Chondrocyte (in vitro differentiated cells): ENCODE data around the gene CFAP57. TPM values are rescaled to one million over a fixed set of nuclear protein-coding genes. Genes with fewer than 3 reads are reported as not detected.

Experiments
- DNase-seq: peaks from one replicate; pipeline ENCODE4 v3.0.0; 2021; ENCODE audit warnings: mixed read lengths, low spot score
- H3K27ac Mint-ChIP-seq: one replicate; pipeline ENCODE4 v1.8.0; 2021; ENCODE audit warnings: mild to moderate bottlenecking, moderate library complexity, mixed read lengths; ENCODE audit not compliant: unreplicated experiment
- H3K27me3 Mint-ChIP-seq: 2 replicates; pipeline ENCODE4 v1.8.0; 2021; ENCODE audit warnings: low read depth, mixed read lengths
- H3K36me3 Mint-ChIP-seq: 2 replicates; pipeline ENCODE4 v1.8.0; 2021; ENCODE audit warnings: low read depth, mixed read lengths
- H3K4me1 Mint-ChIP-seq: 2 replicates; pipeline ENCODE4 v1.8.0; 2021; ENCODE audit warnings: low read depth, mild to moderate bottlenecking, mixed read lengths
- H3K4me3 Mint-ChIP-seq: one replicate; pipeline ENCODE4 v1.8.0; 2021; ENCODE audit warnings: mild to moderate bottlenecking, moderate library complexity, mixed read lengths; ENCODE audit not compliant: unreplicated experiment
- H3K9me3 Mint-ChIP-seq: 2 replicates; pipeline ENCODE4 v1.8.0; 2021; ENCODE audit warnings: low read depth, mixed read lengths
- total RNA-seq: library from RNA; stranded (reverse); gene quantifications from 3 replicates; pipeline ENCODE4 v1.2.1, GENCODE V29; 2021
- TF ChIP-seq, protein P1 (sequence below): fragments of 200-600 bp; sonication (generic); IDR thresholded peaks from 2 replicates; pipeline ENCODE4 v1.5.0; 2021; ENCODE audit warnings: antibody characterized with exemption, mild to moderate bottlenecking, moderate library complexity

Gene CFAP57
- total RNA-seq, 1 donor from 2014 or later: 0.15 TPM

DNA sequence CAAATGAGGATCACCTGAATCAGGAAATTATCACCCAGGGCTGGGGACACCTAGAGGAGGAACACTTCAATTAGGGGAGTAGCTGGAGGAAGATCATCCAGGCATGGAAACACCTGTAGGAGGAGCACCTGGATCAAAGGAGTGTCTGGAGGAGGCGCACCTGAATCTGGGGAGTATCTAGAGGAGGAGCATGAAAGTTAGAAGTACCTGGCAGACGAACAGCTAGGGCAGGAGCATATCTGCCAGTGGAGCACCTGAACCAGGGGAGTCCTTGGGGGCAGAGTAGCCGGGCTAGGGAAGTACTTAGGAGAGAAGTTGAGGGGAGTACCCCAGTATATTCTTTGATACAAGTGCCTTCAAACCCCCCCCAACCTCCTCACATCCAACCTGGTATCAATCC, 111.9 kb downstream of the CFAP57 start:
- no peak overlapping the region for H3K27ac Mint-ChIP-seq
- DNase-seq: peak; percentile 35
- TF ChIP-seq, protein P1, sequence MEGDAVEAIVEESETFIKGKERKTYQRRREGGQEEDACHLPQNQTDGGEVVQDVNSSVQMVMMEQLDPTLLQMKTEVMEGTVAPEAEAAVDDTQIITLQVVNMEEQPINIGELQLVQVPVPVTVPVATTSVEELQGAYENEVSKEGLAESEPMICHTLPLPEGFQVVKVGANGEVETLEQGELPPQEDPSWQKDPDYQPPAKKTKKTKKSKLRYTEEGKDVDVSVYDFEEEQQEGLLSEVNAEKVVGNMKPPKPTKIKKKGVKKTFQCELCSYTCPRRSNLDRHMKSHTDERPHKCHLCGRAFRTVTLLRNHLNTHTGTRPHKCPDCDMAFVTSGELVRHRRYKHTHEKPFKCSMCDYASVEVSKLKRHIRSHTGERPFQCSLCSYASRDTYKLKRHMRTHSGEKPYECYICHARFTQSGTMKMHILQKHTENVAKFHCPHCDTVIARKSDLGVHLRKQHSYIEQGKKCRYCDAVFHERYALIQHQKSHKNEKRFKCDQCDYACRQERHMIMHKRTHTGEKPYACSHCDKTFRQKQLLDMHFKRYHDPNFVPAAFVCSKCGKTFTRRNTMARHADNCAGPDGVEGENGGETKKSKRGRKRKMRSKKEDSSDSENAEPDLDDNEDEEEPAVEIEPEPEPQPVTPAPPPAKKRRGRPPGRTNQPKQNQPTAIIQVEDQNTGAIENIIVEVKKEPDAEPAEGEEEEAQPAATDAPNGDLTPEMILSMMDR: no peak
- no peaks in the 10 kb centered on the region for H3K9me3 Mint-ChIP-seq
- no peaks in the 10 kb centered on the region for H3K4me1 Mint-ChIP-seq
- no peaks in the 10 kb centered on the region for H3K36me3 Mint-ChIP-seq
- H3K4me3 Mint-ChIP-seq: no peak overlapping the region
- peaks cover 10% of the 10 kb centered on the region for H3K27me3 Mint-ChIP-seq

DNA sequence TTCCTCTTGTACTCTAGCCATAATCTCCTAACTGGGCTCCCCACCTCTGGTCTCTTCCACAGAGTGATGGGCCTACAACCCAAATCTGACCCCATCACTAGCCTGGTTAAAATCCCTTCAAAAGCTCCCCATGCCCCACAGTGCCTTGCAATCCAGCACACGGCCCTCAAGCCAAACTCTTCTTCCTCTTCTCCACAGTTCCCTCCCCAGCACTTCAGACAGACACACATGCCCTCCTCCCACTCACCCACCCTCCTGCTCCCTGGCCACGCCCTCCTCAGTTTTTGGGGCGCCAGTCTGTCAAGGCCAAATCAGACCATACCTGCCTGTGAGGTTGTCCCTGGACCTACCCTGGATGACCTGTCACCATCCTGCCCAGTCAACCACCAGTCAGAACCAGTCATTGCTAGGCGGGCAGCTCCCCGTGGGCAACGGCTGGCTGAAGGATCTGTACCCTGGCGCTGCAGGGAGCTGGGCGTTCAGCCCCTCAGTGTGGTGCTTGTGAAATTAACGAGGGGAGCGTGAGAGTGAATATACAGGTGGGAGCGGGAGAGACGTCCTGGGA, 112.5 kb downstream of the CFAP57 start:
- Mint-ChIP-seq H3K4me3 (no peak overlapping the region), H3K4me1 (no peaks in the 10 kb centered on the region), H3K27me3 (peaks cover 10% of the 10 kb centered on the region), H3K27ac (no peak overlapping the region), H3K36me3 (no peaks in the 10 kb centered on the region), H3K9me3 (no peaks in the 10 kb centered on the region)
- TF ChIP-seq, protein P1: no peak
- DNase-seq: peak; percentile 46

DNA sequence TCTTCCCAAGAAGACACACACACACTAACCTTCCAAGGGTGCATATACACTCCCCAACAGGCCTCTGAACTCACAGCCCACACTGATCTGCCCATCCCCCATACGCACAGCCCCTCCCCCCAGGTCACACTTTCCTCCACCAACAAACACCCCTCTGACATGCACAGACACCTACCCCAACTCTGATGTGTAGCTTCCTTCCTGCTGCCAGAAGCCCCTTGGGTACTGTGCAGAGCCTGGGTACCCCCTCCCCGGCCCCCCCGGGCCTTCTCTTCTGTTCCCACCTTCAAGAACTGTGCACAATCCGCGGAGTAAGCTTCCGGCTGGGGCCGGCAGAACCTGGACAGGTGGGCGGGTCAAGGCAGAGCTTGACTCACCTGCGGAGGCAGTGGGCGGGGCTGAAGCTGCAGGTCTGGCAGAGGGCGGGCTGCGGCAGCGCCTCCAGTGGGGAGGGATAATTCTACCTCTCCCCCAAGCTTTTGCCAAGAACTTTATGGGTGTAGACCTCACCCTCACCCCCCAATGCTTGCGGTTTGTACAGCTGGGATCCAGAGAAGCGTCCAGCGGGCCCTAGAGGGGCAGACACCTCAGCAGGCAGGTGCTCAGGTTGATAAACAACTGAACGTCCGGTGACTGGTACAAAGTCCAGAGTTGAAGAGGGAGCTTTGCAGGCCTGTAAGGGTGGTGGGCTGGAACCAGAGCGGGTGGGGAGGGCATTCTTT, 113.3 kb downstream of the CFAP57 start, which contains the start of gene C1orf210:
C1orf210 (minus strand) TSS at position 313 of the 722 bp plus-strand sequence. CDS start 2,311 bp downstream, outside the sequence.
- Mint-ChIP-seq H3K36me3 (no peaks in the 10 kb centered on the region), H3K9me3 (no peaks in the 10 kb centered on the region), H3K27me3 (peaks cover 10% of the 10 kb centered on the region), H3K4me3 (no peak within 1 kb of the TSS), H3K4me1 (no peaks in the 10 kb centered on the region), H3K27ac (no peak within 1 kb of the TSS)
- DNase-seq: peak; percentile 74
- TF ChIP-seq, protein P1: no peak

DNA sequence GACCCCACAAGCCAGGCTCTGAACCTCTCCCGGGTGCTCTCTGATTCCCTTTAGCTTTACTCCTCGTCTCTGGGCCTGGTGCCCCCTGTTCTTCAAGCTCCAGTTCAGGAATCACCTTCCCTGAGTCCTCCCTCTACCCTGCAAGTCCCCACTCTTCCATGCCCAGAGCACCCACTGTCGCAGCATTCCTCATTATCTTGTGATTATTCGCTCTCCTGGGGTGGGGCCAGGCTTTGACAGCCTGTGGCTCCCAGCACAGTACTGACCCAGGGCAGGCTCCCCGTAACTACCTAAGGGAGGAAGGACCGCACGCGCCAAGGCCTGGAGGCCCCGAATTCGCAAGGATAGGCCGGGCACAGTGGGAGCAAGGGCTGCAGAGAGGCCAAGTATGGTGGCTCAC, 114.0 kb downstream of the CFAP57 start:
- TF ChIP-seq, protein P1: no peak
- H3K27ac Mint-ChIP-seq: no peak overlapping the region

DNA sequence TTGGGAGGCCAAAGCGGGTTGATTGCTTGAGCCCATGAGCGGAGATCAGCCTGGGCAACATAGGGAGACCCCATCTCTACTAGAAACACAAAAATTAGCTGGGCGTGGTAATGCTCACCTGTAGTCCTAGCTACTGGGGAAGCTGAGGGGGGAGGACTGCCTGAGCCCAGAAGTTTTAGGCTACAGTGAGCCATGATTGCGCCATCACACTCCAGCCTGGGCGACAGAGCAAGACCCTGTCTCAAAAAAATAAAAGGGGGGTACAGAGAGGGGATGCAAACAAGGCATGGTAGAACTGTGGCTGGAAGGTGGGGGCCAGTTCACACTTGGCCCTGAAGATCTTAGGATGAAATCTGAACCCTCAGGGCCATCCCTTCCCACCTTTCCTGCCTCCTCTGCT, 114.4 kb downstream of the CFAP57 start:
- Mint-ChIP-seq H3K27me3 (peaks cover 10% of the 10 kb centered on the region), H3K27ac (no peak overlapping the region), H3K4me3 (no peak overlapping the region), H3K9me3 (no peaks in the 10 kb centered on the region), H3K4me1 (no peaks in the 10 kb centered on the region), H3K36me3 (no peaks in the 10 kb centered on the region)
- TF ChIP-seq, protein P1: no peak
- DNase-seq: peak; percentile 14

More for the DNA sequence above, 114.0 kb downstream of the CFAP57 start:
- DNase-seq: peak; percentile 61
- Mint-ChIP-seq H3K9me3 (no peaks in the 10 kb centered on the region), H3K36me3 (no peaks in the 10 kb centered on the region), H3K4me1 (no peaks in the 10 kb centered on the region), H3K4me3 (no peak overlapping the region), H3K27me3 (peaks cover 10% of the 10 kb centered on the region)
